Esophagus (tissue), 2 donors: Measurements from ENCODE around the gene CYP27B1. TPM values are rescaled to one million over a fixed set of nuclear protein-coding genes. Genes with fewer than 3 reads are reported as not detected.

Experiments
- polyA plus RNA-seq, 2 donors: library from polyadenylated mRNA; stranded (reverse); fragments of 200-250 nt; gene quantifications; one replicate each; pipeline ENCODE4 v1.2.3, GENCODE V29; 2013
- donor health status: healthy with polysubstance abuse.
- donor health status: Bipolar disorder and iron deficiency.

CYP27B1 gene
- polyA plus RNA-seq, 2 donors, result 0.64 to 0.96 TPM

Other genes starting within 250 kb of the CYP27B1 start
- gene DDIT3, start 246.6 kb downstream of the CYP27B1 start, polyA plus RNA-seq, result 10 to 100 TPM; 19.8 to 30.7 TPM
- 10 to 100 TPM; 14.7 to 35.0 TPM for gene MBD6, start 244.3 kb downstream of the CYP27B1 start, polyA plus RNA-seq
- 100 to 1,000 TPM in 1 of 2 donors, 10 to 100 TPM in 1; 77.4 to 159 TPM for gene DCTN2, start 219.9 kb downstream of the CYP27B1 start, polyA plus RNA-seq
- gene KIF5A, start 217.0 kb downstream of the CYP27B1 start, polyA plus RNA-seq, result under 1 TPM; 0.12 to 0.24 TPM
- 10 to 100 TPM in 1 of 2 donors, 1 to 10 TPM in 1; 9.4 to 20.3 TPM for gene PIP4K2C, start 175.9 kb downstream of the CYP27B1 start, polyA plus RNA-seq
- 10 to 100 TPM; 11.6 to 16.7 TPM for gene DTX3, start 162.3 kb downstream of the CYP27B1 start, polyA plus RNA-seq
- 10 to 100 TPM; 18.4 to 20.8 TPM for gene ARHGEF25, start 155.6 kb downstream of the CYP27B1 start, polyA plus RNA-seq
- gene B4GALNT1, start 133.9 kb downstream of the CYP27B1 start, polyA plus RNA-seq, result under 1 TPM; 0.10 to 0.18 TPM
- 100 to 1,000 TPM; 106 to 120 TPM for gene OS9, start 72.9 kb downstream of the CYP27B1 start, polyA plus RNA-seq
- under 1 TPM; 0.61 to 0.94 TPM for gene AGAP2, start 28.3 kb downstream of the CYP27B1 start, polyA plus RNA-seq
- 10 to 100 TPM; 16.3 to 19.8 TPM for gene TSPAN31, start 22.0 kb downstream of the CYP27B1 start, polyA plus RNA-seq
- gene CDK4, start 14.8 kb downstream of the CYP27B1 start, polyA plus RNA-seq, result 10 to 100 TPM; 22.1 to 52.6 TPM
- gene MARCHF9, start 12.0 kb downstream of the CYP27B1 start, polyA plus RNA-seq, result 10 to 100 TPM in 1 of 2 donors, 1 to 10 TPM in 1; 8.0 to 10.9 TPM
- gene METTL1, start 5.0 kb upstream of the CYP27B1 start, polyA plus RNA-seq, result 10 to 100 TPM; 18.8 to 19.3 TPM
- 1 to 10 TPM; 1.1 to 2.4 TPM for gene EEF1AKMT3, start 5.5 kb upstream of the CYP27B1 start, polyA plus RNA-seq
- 10 to 100 TPM; 20.5 to 30.4 TPM for gene TSFM, start 15.7 kb upstream of the CYP27B1 start, polyA plus RNA-seq
- 1 to 10 TPM; 2.1 to 4.4 TPM for gene AVIL, start 51.7 kb upstream of the CYP27B1 start, polyA plus RNA-seq
- 10 to 100 TPM; 22.4 to 34.7 TPM for gene CTDSP2, start 79.7 kb upstream of the CYP27B1 start, polyA plus RNA-seq
- 10 to 100 TPM in 1 of 2 donors, 1 to 10 TPM in 1; 5.7 to 11.0 TPM for gene ATP23, start 174.5 kb upstream of the CYP27B1 start, polyA plus RNA-seq